NCI-H1105 (cell line): ENCODE data around the gene NAA35.
"Not testable (repeated sequence)": the region's sequence is repeated elsewhere in the genome, so short reads cannot be mapped to it uniquely, and the experiment has no call there.

Experiments
- DNase-seq: peaks from one replicate; lab custom pipeline; 2025; lab: John Stamatoyannopoulos, UW

NAA35 gene

DNA sequence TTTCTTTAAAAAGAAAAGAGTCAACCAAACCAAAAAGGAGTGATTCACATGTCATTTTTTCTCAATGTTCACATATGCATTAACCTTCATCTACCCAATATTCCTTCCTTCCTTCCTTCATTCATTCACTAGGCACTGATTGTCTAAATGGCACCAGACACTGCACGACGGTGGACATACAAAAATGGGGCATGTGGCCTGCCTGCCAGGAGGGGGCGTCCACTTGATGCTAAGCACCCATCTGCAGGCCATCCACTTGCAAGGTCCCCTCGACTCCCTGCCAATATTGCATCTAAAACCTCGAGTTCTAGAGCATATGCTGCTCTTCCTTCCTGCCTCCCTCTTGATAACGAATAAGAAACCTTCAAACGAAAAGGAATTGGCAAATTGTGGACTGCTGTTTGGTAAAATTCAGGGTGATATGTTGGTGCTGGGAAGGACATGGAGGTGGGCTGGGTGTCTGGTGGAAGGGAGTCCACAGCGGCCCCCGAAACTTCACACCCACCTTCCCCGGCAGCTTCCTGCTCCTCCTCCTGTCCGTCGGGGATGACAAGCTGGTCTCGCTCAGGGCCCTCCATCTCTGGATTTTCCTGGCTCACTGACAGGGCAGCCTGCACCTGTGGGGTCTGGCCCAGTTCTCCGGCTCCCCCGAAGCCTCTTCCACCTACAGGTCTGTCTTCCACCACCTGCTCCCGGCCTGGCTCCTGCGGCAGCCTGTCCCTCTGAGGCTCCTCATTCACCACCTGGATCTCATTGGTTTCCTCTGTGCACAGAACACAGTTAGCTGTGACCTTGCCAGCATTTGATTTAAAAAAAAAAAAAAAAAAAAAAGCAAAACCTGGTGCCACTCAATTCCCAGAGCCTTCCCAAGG, 94.2 kb downstream of the NAA35 start:
- DNase-seq = no peak

DNA sequence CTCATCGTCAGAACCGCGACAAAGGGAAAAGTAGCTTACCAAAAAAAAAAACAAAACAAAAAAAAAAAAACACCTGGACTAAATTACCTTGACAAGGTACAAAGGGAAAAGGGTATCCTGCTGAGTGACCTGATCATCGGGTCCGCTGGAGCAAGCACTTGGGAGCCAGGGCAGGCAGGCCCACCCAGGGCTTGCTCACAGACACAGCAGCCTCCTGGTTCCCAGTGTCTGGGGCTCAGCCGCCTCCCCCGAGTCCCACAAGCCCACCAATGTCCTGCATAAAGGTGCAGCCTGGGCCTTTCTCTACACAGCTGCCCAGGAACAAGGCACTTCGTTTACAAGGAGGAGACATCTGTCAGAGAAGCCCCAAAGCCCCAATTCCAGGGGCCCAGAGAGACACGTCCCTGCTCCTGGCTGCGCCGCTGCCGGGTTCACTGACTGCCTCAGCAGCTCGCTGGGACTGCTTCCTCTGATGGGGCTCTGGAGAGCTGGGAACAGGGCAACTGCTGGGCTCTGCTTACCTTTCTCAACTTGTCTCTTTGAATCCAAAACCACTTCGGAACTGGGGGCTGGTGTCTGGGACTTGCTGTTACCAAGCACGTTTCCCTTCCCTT, 95.0 kb downstream of the NAA35 start:
- no peak for DNase-seq

DNA sequence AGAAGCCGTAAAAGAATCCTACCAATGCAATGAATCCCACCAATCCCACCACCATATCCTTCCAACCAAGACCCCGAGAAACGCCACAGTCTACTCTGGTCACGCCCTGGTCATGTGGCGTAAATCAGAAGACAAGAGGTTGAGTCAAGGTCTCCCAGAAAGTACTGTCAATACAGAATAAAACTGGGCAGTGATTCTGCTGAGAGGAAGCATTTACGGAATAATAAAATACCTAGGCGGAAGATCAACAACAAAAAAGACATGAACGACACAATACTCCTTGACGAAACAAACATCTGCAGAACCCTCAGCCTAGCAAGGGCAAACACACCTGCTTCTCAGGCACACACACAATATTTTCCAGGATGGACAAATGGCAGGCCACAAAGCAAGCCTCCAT, 95.6 kb downstream of the NAA35 start:
- no peak for DNase-seq

DNA sequence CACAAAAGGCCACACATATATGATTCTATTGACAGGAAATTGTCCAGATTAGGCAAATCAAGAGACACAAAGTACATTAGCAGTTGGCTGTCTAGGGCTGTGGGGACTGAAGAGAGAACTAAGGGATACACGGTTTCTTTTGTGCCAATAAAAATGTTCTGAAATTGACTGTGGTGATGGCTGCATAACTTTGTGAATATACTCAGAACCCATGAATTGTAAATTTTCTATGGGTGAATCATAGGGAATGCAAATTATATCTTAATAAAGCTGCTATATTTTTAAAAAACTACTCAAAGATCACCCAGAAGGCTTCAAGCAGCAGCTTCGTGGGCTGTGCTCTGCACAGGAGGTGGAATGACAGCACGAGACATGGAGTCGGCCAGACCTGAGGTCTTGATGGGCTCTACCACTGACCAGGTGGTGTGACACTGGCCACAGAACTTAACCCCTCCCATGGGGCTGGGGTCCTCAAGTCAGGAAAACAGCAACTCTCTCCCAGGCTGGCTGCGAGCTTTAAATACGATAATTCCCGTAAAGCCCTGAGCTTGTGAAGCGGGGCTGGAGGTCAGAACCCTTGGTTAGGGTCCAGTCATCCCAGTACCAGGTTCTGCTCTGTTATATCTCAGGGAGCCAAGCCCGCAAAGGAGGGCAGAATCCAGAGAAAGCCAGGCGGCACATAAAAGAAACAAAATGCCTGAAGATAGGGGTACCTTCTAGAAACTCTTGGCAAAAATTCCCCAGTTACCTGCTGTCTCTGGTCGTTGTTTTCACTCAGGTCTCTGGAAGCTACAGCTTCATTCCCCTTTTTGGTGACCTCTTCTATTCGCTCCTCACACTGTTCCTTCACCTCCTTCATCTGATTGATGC, 99.3 kb downstream of the NAA35 start:
- no peak for DNase-seq

DNA sequence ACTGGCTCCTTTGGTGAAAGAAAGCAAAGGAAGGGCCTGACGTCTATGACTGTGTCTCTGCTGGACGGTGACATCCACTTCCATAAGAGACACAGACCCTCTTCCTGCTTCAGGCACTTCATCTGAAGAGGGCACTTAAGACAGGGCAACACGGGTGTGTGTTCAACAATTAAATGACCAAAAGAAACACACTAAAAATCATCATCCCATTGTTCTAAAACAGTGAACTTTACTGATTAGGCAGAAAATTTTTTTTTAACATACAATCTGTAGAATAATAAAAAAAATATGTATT, 99.9 kb downstream of the NAA35 start:
- DNase-seq = no peak

DNA sequence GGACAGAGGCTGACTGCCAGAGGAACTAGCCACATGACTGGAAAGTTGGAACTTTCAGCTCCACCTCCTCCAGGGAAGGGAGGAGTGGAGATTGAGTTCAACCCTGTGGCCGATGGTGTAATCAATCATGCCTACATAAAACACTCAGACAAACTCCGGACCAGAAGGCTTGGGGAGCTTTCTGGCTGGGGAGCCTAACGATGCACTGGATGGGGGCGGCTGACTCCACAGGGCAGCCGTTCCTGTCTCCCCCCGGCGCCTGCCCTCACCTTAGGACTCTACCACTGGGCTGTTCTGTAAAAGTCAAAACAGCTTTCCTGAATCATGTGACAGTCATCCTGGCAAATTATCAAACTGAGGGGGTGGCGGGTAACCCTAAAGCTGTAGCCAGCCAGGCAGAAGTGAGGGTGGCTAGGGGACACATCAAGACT, 100.4 kb downstream of the NAA35 start:
- no peak for DNase-seq

DNA sequence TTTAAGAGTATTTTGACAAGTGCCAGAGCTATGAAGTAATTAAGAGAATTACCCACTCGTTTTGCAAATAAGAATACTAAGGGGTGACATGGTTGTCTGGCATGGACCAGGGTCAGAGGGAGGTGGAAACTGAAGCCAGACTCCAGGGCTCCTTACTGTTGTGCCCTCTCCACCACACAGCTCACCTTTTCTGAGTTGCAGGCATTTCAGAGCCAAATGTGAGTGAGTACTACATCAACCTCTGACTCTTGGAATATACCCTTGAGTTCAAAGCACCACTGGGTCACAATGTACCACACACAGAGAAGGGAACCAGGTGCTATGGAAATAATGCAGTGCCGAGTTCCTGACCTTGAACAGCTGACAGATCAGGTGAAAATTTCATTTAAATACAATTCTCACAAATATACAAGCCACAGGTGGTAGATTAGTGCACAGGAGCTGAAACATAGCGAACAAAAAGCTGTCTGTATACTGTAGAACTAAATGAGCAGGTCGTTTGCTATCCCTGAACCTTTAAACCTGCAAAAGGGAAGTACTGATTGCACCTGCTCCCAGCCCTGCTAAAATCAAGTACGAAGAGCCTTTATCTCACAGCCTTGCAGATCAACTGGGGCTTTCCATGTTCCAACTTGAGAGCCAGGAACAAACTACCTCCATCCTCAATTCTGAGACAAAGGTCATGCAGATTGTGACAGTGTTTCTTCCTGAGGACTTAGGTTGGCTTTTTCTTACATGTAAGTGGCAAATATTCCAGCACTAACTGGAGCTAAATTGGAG, 101.4 kb downstream of the NAA35 start:
- DNase-seq = no peak

DNA sequence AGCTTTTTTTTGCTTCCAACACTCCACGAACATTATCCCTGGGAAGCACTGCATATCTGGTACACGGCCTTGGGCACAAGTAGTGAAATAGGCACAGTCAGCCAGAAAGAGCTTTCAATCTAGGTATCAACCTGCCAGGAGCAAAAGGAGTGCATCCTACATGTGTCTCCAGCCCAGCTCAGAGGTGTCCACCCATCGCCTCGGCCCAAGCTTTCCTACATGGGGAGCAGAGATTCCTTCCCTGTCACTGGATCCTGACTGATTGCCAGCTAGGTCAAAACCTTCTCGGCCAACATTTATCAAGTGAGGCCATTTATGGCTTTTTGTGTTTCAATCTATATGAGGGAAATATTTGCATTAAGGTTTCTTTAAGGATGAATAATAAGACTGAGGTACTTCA, 102.6 kb downstream of the NAA35 start:
- DNase-seq = no peak

DNA sequence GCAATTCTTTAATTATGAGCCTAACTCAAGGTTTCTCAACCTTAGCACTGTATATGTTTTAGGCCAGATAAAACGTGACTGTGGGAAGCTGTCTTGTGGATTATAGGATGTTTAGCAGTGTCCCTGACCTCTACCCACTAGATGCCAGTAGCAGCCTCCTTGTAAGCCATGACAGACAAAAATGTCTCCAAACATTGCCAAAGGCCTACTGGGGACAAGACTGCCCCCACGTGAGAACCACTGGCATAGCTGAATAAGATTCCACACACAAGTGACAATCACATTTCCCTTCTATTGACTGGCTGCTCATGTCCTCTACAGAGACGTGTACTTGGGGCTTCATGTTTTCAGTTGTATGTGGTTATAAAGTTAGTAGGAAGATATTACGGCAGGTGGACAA, 103.1 kb downstream of the NAA35 start:
- DNase-seq = no peak

DNA sequence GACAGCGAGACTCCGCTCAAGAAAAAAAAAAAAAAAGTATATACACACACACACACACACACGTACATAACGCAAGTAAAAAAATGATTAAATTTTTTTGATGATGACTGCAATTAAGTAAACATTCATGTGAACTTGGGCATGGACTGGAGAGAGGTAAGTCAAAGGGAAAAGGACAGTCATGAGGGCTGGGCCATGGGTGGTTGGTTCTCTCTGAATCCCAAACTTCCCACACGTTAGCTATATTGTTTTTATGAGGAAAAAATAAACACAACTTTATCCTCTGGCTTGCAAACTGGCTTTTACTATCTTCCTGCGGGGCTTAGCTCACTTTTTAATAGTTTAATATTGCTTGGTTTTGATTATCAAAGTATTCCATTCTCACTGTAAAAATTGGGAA, 104.7 kb downstream of the NAA35 start:
- DNase-seq = no peak

DNA sequence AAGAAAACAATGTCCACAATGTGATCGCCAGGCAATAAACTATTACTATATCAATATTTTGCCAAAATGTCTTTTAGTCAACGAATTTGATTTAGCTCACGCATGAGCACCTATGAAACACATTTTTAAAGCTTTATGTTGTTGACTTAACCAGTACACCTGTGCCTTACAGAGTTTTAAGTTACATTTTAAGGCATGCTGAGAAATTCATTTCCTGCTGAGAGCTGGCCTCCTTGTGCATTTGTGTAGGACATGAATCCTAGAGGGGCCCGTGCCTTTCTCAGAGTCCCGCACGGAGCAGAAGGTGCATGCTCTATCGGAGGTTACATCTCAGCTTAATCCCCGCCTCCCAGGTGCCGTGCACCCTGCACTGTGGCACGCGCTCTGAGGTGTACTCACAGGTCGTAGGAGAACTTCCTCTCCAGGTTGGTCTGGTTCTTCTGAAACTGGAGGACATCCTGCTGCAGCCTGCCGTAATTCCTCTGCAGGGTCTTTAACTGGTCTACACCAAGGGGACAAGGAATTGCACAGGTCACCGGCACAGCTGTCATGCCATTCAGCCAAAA, 105.2 kb downstream of the NAA35 start:
- no peak for DNase-seq

DNA sequence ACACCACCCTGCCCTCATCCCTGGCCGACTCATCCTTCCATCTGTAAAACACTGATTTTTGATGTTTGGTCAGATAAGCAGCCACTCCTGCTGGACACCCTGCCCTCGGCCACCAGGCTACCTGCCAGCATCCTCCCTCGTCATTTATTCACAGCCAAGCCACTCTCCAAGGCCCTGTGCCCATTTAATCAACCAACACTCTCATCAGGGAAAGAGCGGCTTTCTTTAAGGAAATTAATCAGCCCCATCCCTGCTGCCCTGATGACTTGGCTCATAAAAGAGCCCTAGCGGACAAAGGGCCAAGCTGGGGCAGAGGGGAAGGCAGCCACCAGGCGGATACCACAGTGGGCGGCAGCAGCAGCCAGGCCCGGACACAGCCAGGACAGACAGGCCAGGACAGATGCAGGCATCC, 106.0 kb downstream of the NAA35 start:
- no peak for DNase-seq

DNA sequence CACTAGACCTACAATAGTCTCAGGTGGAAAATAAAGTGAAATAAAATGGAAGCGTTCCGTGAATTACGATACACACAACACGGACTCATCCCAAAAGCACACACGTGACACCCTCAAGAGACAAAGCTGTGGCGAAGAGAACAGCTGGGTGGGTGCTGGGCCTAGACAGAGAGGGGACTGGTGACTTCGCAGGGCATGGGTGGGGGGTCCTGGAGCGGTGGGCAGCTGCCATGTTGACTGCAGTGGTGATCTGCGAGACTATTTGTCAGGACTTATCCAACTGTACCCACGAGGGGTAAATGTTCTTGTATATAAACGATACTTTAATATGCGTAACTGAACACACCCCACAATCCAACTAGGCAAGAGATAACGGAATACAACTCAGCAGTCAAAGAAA, 106.4 kb downstream of the NAA35 start:
- DNase-seq = no peak

DNA sequence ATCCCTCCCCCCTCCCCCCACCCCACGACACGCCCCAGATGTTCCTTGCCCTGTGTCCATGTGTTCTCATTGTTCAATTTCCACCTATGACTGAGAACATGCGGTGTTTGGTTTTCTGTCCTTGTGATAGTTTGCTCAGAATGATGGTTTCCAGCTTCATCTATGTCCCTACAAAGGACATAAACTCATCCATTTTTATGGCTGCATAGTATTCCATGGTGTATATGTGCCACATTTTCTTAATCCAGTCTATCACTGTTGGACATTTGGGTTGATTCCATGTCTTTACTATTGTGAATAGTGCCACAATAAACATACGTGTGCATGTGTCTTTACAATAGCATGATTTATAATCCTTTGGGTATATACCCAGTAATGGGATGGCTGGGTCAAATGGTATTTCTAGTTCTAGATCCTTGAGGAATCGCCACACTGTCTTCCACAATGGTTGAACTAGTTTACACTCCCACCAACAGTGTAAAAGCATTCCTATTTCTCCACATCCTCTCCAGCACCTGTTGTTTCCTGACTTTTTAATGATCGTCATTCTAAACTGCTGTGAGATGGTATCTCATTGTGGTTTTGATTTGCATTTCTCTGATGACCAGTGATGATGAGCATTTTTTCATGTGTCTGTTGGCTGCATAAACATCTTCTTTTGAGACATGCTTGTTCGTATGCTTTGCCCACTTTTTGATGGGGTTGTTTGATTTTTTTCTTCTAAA, 107.2 kb downstream of the NAA35 start:
- DNase-seq = not testable (repeated sequence)

DNA sequence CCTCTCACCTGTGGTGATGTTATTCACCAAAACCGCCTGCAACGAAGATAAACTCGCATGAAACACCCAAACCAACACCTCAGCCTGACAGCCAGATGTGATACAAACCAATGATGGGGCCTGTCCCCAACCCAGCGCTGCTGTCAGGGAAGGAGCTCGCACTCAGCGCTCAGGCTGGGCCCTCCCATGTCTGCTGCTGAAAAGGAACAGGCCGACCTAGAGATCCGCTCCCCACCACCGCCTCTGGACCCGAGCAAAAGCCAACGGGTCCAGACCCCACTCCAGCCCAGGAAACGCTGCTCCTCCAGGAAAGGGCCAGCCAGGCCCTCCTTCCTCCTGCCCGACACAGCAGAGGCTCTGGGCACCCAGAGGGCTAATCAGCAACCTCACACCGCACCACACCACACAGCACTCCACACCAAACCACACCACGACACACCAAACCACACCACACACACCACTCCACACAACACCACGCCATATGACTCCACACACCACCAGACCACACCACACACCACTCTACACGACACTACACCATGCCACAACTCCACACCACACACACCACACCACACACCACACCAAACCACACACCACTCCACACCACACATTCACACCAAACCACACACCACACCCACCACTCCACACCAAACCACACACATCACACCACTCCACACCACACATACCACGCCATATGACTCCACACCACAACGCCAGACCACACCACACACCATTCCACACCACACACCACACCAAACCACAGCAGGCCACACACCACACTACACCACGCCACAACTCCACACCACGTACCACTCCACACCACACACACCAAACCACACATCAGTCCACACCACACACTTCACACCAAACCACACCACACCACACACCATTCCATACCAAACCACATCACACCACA, 111.9 kb downstream of the NAA35 start:
- DNase-seq = no peak

DNA sequence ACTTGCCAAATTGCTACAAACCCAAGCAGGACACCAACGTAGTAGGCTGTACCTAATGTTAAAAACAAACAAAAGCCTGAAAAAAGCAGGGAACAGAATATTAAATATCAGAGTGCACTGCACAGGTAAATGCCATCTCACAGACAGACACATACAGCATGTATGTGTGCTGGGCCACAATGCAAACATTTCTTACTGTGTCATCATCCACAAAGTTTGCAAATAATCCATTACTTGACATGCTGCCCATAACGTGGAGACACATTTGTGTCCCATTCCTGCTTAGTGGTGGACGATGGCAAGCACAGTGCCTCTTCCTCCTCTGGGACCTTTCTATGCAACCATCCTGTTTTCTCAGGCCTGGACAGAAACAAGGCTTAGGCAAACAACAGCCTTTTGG, 113.7 kb downstream of the NAA35 start:
- no peak for DNase-seq

DNA sequence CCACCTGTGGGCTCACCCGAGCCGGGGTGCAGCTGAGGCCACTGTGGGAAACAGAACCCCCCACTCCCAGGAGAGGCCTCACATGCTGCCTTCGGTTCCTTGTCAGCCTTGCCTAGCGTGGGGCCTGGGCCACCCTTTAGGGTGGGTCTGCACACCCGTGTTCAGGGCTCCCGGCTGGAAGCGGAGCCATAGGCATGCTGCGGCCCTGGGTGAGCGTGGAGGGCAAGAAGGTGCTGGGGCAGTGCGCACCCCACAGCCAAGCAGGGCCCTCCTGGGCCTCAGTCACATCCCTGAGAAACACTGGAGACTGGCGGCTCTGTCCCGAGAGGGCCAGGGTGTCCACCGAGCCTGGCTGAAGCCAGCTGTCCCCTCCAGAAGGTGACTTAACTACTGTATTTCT, 116.5 kb downstream of the NAA35 start:
- DNase-seq = no peak

DNA sequence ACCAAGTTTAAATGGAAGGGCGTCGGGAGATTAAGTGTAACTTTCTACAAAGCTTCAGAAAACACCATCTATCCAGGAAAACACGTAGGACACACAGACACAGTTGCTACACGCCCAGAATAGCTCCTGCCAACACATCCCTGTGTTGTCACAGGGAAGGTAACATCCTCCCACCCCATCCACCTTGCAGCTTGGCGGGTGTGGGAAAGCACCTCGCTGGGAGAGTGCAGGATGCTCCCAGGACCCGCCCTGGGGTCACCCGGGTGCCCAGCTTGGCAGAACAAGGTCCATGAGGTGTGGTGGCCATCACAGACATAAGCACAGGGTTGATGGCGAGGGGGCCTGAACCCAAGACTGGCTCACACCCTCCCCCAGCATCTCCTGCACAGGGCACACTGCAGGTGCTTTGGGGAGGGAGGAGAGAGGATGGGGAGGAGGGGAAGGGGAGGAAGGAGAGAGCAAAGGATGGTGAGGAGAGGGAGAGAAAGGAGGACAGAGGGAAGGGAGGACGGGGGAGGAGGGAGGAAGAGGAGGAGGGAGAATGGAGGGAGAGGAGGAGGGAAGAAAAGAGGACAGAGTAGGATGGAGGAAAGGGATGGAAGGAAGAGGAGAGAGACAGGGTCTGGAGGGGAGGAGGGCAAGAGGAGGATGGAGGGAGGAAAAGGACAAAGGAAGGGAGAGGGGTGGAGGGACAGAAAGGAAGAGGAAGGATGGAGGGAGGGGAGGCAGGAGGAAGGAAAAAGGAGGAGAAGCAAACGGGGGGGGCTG, 121.2 kb downstream of the NAA35 start:
- no peak for DNase-seq
